NCI-H2196 treated with DMSO at 0.1 percent for 48 hours (cell line): ENCODE measurements around the gene TCERG1L.
A peak's percentile ranks its signal among the peaks of the same experiment; 100 is the strongest.

Source experiments
- DNase-seq: peaks from one replicate; lab custom pipeline; 2025; ENCODE audit not compliant: unreplicated experiment; lab: John Stamatoyannopoulos, UW

Gene TCERG1L

DNA sequence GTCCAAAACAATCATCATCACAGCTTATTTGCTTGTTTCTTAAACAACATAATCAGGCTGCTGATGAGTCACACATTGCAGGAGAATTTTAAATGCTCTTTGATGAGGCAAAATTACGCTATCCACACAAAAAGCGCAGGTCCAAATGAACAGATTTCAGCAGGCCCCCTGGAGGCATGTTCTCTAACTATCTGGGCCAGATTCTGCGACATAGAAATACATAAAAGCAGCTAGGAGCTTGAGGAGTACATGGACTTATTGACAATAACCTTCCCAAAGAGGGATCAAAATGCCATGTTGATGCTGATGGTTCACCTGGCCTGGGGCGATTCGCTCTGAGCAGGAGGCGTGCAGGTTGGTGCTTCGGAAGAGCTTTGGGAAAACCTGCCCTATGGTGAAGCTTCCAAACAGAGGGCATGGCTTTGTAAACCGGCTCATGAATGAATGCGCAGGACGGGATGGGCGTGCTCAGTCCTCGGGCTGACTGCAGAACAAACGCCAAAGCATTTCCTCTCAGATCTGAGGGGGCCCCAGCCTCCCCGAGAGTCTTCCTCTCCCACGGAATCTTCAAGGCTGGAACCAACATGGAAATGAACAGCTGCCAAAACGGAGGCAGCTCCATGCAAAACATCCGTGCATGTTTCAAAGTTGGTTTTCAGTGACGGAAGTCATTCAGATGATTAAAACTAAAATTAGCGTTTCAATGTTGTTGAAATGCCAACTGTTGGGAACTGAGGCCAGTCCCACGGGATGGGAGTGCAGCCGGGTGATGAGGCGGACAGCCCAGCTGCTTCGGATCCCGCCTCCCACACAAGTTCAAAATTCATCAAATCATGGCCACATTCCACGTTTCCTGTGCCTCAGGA is 179.6 kb downstream of the TCERG1L start:
- DNase-seq, result no peak

DNA sequence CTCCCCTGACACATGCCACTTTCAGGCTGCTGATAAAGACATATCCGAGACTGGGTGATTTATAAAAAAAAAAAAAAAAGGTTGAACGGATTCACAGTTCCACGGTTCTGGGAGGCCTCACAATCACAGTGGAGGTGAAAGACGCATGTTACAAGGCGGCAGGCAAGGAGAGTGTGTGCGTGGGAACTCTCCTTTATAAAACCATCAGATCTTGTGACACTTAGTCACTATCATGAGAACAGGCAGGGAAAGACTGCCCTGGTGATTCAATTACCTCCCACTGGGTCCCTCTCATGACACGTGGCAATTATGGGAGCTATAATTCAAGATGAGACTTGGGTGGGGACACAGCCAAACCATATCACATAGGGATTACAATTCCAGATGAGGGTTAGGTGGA is 181.5 kb downstream of the TCERG1L start:
- DNase-seq, result no peak

- no peak for DNase-seq
These were observed 182.0 kb downstream of the TCERG1L start for GRCh38 chr10:131129544-131129943.

- no peak for DNase-seq
These were observed 182.8 kb downstream of the TCERG1L start for GRCh38 chr10:131128731-131129130.

- no peak for DNase-seq
These were observed 183.9 kb downstream of the TCERG1L start for GRCh38 chr10:131127610-131128009.

DNA sequence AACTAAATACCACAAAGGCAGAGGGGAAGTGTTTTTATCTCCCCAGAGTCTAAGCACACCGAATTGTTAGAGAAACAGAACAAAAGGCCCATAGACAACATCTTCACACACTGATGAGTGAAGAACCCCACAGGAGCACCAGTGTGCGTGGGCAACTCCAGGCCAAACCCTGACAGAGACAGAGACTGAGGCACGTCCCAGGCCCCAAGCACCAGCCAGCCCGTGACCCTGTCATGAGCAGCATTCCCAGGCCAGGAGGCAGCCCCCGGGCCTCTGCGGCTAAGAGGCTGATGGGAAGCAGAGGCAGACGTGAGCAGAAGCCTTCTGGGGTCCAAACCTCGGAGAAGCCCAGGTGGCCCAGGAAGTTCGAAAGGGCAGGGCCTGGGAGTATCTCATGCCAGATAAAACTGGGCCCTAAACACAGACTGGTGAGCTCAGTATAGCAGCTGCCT is 184.4 kb downstream of the TCERG1L start:
- no peak for DNase-seq

- peak; percentile 56 for DNase-seq
These were observed 185.0 kb downstream of the TCERG1L start for GRCh38 chr10:131126321-131127137.

DNA sequence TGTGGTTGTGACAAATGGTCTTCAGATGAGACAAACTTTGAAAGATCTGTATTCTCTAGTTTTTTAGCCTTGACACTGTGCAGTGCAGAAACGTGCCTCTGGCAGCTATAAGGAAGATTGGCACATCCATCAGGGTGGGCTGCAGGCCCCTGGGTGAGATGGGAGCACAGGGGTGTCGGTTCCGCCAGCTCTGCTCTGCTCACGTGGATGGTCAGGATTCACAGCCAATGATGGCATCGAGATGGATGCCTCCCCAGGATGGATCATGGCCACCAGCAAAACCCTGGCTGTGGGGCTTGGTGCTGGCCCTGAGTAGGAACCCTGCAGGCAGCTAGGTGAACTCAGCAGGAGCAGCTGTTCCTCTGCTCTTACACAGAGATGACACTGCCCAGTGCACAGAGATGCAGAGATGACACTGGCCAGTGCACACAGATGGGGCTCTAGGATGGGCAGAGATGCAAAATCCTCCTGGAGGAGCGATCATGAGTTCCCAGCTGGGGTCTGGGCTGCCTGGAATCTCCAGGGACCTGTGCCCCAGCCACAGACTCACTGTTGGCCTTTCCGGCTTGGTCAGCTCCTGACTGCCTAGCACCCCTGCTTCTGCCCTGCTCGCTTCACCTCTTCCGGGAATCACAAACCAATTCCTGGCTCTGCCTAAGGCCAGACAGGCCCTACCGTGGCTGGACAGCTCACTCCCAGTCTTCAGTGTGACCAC is 185.9 kb downstream of the TCERG1L start:
- DNase-seq, result no peak

GRCh38 chr10:131124945-131125344 is 186.6 kb downstream of the TCERG1L start:
- DNase-seq, result no peak

DNA sequence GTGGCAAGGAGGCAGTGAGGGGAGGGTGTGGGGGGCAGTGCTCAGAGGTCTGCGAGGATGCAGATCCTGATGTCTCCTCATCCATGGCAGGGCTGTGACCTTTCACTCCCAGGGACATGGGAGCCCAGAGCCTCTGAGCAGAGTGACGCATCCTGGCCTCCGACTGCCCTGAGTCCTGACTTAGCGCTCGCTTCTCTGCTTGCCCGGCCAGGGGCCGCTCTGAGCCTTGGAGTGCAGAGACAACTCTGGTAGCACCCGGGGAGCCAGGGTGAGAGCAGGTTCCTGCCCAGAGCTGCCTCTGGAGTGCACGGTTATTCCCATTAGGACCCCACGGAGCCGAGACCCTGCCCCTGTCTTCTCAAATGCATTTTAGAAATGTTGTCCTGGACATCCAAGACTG is 188.0 kb downstream of the TCERG1L start:
- no peak for DNase-seq

DNA sequence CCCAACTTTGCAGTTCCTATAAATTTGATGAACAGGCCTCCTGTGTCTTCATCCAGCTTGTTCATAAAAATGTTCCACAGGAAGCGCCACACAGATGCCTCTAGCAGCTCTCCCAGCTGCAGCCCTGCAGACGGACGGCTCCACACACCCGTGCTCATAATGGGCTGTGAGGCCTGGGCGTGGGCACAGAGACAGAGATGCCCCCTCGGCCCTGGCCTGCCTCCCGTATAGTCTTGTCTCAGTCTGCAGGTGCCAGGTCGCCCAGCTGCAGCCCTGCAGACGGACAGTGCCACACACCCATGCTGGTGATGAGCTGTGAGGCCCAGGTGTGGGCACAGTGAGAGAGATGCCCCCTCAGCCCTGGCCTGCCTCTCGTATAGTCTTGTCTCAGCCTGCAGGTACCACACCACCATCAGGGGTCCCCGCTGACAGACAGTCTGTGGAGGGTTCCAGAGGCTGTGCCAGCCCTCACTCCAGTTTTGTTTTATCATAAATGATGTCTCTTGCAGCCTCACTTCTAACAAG is 189.9 kb downstream of the TCERG1L start:
- DNase-seq, result no peak

DNA sequence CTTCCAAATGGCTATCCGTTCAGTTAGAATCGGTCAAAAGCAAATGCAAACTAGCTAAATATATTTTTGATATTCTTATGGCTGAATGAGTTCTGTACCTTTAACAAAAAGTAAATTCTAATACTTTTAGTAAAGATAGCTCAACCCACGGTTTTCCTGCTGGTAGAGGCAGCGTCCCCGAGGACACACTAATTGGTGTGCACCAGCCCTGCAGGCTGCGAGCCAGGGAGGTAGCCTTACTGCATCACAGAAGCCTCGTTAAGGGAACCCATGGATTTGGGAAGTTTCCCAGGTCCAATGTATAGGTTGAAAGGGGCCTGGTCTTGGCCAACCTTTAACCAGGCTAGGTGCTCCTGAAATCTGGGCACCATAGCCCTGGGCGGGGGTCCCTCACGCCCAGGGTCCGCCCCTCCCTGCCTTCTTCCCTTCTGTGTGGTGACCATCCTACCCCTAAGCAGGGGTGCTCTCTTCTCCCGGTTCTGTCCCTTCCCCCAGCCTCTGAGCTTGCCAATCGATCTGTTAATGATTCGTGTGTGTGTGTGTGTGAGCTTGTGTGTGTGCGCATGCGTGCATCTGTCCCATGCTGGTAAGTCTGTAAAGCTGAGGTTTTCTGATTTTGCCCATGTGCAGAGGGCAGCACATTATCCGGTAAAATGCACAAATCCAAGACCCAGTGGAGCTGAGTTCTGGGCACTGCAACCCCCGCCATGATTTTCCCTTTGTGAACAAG is 191.7 kb downstream of the TCERG1L start:
- no peak for DNase-seq

GRCh38 chr10:131117416-131118212 is 193.9 kb downstream of the TCERG1L start:
- DNase-seq, result no peak

- DNase-seq, result no peak
These were observed 194.5 kb downstream of the TCERG1L start for GRCh38 chr10:131116991-131117375.

DNA sequence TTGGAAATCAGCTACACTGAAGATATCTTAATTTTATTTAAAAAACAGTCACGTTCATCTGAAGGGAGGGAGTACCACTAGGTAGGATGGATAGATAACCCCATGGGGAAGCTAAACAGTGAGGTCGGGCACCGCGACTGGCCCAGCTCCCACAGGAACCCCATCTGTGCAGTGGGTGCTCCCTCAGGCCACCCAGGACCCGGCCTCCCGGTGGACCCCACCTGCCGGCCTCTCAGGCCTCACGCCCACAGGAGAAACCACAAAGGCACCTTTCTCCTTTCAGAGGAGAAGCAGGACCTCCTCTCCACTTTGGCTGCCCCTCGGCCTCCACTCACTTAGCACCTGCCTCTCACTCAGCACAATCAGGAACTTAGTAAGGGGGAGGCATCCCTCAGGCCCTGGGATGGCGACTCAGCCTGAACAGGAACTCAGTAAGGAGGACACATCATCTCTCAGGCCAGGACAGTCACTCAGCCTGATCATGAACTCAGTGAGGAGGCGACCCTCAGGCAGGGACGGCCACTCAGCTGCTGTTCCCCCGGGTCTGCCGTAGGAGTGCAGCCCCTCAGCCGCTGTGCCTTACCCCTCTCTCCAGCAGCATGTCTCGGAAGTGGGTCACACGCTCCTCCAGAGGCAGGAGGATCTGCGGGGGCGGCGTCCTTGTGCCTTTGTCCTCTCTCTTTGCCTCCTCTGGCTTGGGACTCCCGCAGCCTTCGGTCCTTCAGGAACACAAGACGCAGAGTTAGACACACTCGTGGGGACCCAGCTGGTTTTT is 195.1 kb downstream of the TCERG1L start:
- DNase-seq, result no peak

- no peak for DNase-seq
These were observed 195.7 kb downstream of the TCERG1L start for GRCh38 chr10:131115801-131116200.

- no peak for DNase-seq
These were observed 196.2 kb downstream of the TCERG1L start for GRCh38 chr10:131115321-131115720.

- no peak for DNase-seq
These were observed 196.7 kb downstream of the TCERG1L start for GRCh38 chr10:131114846-131115245.

DNA sequence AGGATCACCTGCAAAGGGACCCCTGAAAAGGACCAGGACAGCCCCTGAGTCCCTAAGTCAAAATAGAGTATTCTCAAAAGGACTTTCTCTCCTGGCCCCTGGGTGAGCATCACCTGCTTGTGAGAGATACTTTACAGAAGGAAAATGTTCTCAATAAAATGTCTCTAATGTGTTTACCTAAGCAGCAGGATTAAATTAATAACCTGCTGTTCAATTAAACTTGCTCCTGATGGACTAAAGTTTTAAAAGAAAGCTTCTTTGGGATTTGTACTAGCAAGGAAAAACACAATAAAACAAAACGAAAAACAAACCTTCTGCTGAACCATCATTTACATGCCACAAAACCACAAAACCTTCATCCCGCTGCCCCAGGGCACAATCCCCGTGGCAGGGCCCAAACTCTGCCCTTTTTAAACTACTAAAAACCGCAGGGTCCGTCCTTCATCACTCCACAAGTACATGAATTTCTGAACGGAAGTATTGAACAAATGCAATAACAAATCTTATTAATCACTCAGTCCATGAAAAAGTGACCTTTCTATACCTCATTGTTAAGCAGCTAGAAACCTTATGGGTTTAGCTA is 197.7 kb downstream of the TCERG1L start:
- DNase-seq, result no peak
